ES-I3 (cell line): ENCODE results near the gene APOBEC3B.
"Not testable (repeated sequence)": the region's sequence is repeated elsewhere in the genome, so short reads cannot be mapped to it uniquely, and the experiment has no call there.

Source experiments
- H3K36me3 ChIP-seq: 2 replicates; pipeline ENCODE4 v1.6.1; 2013; ENCODE audit warnings: mild to moderate bottlenecking, low read length, control low read depth, moderate library complexity; ENCODE audit not compliant: insufficient read depth
- H3K4me1 ChIP-seq: 2 replicates; pipeline ENCODE4 v1.6.1; 2013; ENCODE audit warnings: mild to moderate bottlenecking, control low read depth, low read length; ENCODE audit not compliant: insufficient read depth
- H3K9ac ChIP-seq: 2 replicates; pipeline ENCODE4 v1.6.1; 2013; ENCODE audit warnings: low read depth, mild to moderate bottlenecking, low read length, moderate library complexity
- H3K9me3 ChIP-seq: 2 replicates; pipeline ENCODE4 v1.6.1; 2013; ENCODE audit warnings: mild to moderate bottlenecking, low read length, moderate library complexity; ENCODE audit not compliant: control insufficient read depth, insufficient read depth

APOBEC3B gene

DNA sequence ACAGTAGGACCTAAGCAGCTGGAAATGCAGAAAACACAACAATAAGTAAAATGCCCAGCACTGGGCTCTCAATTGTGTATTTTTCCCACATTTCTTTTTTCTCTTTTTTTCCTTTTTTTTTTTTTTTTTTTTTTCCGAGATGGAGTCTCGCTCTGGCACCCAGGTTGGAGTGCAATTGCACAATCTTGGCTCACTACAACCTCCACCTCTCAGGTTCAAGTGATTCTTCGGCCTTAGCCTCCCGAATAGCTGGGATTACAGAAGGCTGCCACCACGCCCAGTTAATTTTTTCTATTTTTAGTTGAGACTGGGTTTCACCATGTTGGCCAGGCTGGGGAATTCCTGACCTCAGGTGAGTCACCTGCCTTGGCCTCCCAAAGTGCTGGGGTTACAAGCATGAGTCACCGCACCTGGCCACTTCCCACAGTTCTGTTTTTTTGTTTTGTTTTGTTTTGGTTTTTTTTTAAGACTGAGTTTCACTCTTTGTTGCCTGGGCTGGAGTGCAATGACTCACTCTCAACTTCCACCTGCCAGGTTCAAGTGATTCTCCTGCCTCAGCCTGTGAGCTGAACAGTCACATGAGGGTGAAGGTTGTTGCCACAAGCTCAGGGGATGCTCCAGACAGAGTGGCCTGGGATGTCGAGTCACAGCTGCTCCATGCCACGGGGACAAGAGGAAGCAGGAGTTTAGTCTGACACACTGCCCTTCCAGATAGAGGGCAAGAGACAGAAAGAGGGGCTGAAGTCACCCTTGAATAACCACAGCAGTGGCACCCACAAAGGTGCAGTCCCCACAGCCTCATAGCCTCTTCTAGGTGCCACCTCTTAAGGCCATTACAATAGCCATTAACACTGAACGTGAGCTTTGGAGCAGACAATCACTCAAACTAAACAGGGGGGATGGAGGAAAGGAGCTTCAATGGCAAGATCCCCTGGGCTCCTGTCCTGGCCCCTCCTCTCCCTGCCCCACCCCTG lies 2.9 kb downstream of the APOBEC3B start:
- Histone ChIP-seq H3K9me3 (peaks cover 12% of the 10 kb centered on the region), H3K4me1 (peaks cover 10% of the 10 kb centered on the region; the same call in 1 of the 2 replicates)
- not testable (repeated sequence) for H3K9ac ChIP-seq, H3K36me3 ChIP-seq

DNA sequence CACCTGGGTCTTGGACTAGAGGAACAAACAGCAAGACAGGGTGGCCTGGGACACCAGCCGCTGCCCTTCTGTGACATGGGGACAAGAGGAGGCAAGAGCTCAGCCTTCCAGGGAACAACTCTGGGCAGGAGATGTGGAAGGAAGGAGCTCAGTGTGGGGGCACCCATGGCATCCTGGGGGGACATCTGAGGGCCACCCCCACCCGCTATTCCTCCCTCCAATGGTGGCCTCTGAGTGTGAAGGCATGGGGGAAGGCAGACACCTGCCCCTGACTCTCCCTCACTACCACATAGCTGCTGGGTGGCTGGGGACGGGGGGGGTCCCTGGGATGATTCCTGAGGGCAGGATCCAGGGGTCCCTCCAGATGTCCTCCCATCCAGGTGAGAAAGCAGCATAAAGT lies 4.5 kb downstream of the APOBEC3B start:
- Histone ChIP-seq H3K9ac (no peak overlapping the region), H3K4me1 (peaks cover 7% of the 10 kb centered on the region; the same call in 1 of the 2 replicates)

DNA sequence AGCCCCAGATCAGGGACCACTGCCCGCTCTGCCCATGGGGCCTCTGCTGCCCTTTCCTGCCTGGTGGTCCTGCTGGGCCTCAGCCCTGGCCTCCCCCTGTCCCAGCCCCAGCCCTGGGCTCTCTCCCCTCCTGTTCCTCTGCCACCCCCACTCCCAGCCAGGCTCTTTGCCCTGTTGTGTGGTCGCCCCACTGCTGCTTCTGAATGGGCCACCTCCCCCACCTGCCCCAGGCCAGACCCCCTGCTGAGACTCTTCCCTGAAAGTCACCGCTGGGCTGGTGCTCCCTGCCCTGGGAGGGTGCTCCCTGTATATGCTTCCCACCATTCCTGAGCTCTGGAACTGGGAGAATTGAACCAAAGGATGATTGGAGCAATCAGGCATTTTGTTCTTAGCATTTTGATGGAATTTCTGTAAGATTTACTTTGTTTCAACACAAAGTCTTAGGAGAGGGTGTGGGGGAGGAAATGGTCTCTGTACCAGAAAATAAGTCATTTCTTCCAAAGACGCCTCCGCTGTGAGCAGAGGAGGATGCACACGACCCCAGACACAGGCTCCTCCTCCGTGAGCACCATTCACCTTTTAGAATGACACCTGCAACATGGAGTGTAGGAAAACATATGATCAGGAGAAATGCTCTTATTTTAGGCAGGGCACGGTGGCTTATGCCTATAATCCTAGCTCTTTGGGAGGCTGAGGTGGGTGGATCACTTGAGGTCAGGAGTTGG lies 5.2 kb downstream of the APOBEC3B start:
- no peaks in the 10 kb centered on the region for H3K36me3 ChIP-seq
- peaks cover 6% of the 10 kb centered on the region; the same call in 1 of the 2 replicates for H3K4me1 ChIP-seq

More for the DNA sequence above, 4.5 kb downstream of the APOBEC3B start:
- H3K9me3 ChIP-seq, result peaks cover 12% of the 10 kb centered on the region
- H3K36me3 ChIP-seq, result no peaks in the 10 kb centered on the region

DNA sequence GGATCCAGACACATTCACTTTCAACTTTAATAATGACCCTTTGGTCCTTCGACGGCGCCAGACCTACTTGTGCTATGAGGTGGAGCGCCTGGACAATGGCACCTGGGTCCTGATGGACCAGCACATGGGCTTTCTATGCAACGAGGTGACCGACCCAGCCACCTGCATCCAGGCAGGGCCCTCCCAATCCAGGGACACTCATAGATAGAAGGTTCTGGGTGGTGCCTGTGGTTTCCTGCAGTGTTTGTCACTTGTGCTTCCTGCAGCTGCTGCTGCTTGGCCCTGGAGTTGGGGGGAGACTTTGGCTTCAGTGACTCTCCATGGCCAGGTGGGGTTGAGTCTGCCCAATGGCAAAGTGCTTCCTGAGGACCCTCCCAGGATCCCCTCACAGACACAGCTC lies 7.3 kb downstream of the APOBEC3B start:
- Histone ChIP-seq H3K4me1 (peaks cover 12% of the 10 kb centered on the region; the same call in 1 of the 2 replicates), H3K9me3 (no peaks in the 10 kb centered on the region; the same call in 1 of the 2 replicates), H3K36me3 (no peaks in the 10 kb centered on the region), H3K9ac (no peak overlapping the region)

More for the DNA sequence above, 5.2 kb downstream of the APOBEC3B start:
- Histone ChIP-seq H3K9ac (no peak overlapping the region), H3K9me3 (peaks cover 12% of the 10 kb centered on the region)

DNA sequence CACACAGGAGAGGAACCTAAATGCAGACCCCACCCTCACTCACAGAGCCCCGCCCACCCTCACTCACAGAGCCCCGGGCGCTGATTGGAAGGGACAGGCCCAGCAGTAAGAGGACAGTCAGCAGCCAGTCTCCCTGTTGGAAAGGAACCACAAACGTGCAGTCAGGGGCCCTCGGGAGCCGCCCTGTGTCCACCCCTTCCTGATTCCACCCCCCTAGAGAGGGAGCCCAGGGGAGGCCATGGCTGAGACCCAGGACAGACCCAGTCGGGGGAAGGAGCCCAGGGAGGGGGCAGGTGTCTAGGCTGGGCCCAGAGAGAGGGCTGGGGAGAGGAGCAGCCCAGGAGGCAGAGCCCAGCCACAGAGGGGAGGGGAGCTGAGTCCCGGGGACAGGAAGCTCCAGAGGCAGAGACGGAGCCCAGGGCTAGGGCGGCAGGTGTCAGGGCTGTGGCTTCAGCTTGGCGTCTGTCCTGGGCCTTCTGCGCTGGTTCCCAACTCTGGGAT lies 10.8 kb downstream of the APOBEC3B start:
- H3K9ac ChIP-seq, H3K36me3 ChIP-seq, H3K4me1 ChIP-seq, H3K9me3 ChIP-seq: not testable (repeated sequence)

DNA sequence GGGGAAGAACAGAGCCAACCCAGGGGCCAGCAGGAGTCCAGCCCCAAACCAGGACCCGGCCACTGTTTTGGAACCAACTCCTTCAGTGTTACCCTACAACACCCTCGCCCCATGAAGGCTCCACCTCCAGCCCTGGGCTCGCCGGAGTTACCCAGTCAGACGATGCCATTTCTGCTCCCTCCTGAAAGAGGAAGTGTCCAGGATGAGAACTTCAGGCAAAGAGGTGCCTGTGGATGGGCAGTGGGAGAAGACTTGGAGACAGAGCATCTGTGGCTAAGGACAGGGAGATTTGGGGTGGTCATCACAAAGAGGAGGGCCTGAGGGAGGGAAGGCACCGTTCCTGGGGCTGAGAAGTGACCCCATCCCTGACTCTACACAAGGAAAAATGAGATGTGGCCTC lies 14.0 kb downstream of the APOBEC3B start:
- no peaks in the 10 kb centered on the region for H3K36me3 ChIP-seq
- no peak overlapping the region for H3K9ac ChIP-seq
- H3K4me1 ChIP-seq, result peaks cover 6% of the 10 kb centered on the region; the same call in 1 of the 2 replicates
- 0 out of 2 replicates have a peak, but pooled peaks cover 2% of the 10 kb centered on the region for H3K9me3 ChIP-seq

DNA sequence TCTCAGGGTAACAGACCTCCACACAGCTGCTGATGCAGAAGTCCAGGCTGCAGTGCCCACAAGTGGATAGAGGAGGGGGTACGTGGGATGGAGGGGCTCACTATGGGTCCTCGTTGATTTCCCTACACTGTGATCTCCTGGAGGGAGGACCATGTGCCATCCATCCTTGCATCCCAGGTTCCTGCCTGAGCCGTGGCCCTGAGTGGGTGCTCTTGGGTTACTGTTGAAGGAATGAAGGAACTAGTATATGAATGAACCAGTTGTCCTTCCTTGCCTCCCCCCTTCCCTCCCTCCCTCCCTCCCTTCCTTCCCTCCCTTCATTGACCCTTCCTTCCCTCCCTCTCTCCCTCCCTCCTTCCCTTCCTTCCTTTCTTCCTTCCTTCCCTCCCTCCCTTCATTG lies 15.4 kb downstream of the APOBEC3B start:
- H3K36me3 ChIP-seq, result no peaks in the 10 kb centered on the region
- H3K9ac ChIP-seq, result no peak overlapping the region
- H3K4me1 ChIP-seq, result peaks cover 6% of the 10 kb centered on the region; the same call in 1 of the 2 replicates
- H3K9me3 ChIP-seq, result 0 out of 2 replicates have a peak, but pooled peaks cover 2% of the 10 kb centered on the region

DNA sequence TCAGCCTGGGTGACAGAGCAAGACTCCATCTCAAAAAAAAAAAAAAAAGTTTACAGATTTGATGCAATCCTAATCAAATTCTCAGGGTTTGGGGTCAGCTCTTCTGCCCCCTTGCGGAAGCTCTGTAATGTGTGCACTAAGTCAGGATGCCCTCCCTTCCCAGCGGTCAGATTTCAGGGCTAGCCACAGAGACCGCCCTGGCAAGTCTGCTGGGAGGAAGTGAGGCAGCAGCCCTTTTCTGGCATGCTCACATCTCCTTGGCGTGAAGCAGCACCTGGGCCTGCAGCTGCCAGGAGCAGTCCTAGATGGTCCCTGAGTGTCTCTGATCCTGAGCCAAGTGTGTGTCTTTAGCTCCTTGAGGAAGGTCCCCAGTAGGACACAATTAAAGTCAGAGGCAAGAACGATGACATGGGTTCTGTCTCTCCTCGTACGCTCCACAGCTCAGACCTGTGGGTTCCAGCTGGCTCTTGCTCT lies 21.1 kb downstream of the APOBEC3B start:
- Histone ChIP-seq H3K9me3 (no peaks in the 10 kb centered on the region), H3K9ac (no peak overlapping the region), H3K36me3 (no peaks in the 10 kb centered on the region), H3K4me1 (peaks cover 4% of the 10 kb centered on the region)

DNA sequence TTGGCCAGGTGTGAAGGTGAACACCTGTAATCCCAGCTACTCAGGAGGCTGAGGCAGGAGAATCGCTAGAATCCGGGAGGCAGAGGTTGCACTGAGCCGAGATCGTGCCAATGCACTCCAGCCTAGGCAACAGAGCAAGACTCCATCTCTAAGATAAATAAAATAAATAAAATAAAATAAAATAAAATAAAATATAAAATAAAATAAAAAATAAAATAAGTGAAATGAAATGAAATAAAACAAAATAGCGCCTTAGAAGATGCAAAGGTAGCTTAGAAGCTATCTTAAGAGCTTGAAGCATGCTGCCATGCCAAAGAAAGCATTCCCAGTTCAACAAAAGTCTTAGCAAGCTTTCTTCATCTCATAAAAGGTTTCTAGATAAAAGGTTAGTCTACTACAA lies 25.0 kb downstream of the APOBEC3B start:
- H3K4me1 ChIP-seq, result peaks cover 4% of the 10 kb centered on the region
- H3K9me3 ChIP-seq, result no peaks in the 10 kb centered on the region
- H3K9ac ChIP-seq, result no peak overlapping the region
- H3K36me3 ChIP-seq, result no peaks in the 10 kb centered on the region

DNA sequence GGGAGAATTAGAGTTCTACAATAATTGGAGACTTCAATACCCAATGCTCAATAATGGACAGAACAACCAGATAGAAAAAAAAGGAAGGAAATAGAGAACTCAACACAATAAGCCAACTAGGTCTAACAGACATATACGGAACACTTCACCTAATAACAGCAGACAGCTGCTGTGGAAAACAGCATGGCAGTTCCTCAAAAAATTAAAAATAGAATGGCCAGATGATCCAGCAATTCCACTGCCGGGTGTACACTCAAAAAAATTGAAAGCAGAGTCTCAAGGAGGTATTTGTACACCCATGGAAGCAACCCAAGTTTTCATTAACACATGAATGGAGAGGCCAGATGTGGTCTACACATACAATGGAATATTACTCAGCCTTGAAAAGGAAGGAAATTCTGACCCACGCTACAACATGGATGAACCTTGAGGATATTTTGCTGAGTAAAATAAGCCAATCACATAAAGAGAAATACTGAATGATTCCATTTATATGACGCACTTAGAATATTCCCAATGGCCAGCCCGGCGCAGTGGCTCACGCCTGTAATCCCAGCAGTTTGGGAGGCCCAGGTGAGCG lies 26.2 kb downstream of the APOBEC3B start:
- H3K9me3 ChIP-seq, H3K4me1 ChIP-seq, H3K36me3 ChIP-seq, H3K9ac ChIP-seq: not testable (repeated sequence)

DNA sequence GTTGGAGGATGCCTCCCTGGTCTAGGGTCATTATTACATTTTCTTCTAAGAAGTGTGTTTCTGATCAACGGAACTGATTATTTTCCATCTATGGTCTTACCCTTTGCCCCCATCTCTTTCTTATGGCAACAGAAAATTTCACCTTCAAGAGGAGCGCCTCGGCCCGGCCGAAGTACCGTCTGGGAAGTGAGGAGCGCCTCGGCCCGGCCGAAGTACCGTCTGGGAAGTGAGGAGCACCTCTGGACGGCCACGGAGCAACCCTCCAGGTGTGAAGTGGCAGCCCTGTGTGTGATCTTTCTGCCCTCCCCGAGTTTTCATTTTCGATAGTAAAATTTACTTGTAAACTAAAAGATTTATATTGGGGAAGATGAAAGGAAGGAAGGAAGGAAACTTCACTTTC lies 28.8 kb downstream of the APOBEC3B start:
- Histone ChIP-seq H3K9me3 (no peaks in the 10 kb centered on the region), H3K36me3 (no peaks in the 10 kb centered on the region), H3K9ac (no peak overlapping the region), H3K4me1 (peaks cover 14% of the 10 kb centered on the region)

DNA sequence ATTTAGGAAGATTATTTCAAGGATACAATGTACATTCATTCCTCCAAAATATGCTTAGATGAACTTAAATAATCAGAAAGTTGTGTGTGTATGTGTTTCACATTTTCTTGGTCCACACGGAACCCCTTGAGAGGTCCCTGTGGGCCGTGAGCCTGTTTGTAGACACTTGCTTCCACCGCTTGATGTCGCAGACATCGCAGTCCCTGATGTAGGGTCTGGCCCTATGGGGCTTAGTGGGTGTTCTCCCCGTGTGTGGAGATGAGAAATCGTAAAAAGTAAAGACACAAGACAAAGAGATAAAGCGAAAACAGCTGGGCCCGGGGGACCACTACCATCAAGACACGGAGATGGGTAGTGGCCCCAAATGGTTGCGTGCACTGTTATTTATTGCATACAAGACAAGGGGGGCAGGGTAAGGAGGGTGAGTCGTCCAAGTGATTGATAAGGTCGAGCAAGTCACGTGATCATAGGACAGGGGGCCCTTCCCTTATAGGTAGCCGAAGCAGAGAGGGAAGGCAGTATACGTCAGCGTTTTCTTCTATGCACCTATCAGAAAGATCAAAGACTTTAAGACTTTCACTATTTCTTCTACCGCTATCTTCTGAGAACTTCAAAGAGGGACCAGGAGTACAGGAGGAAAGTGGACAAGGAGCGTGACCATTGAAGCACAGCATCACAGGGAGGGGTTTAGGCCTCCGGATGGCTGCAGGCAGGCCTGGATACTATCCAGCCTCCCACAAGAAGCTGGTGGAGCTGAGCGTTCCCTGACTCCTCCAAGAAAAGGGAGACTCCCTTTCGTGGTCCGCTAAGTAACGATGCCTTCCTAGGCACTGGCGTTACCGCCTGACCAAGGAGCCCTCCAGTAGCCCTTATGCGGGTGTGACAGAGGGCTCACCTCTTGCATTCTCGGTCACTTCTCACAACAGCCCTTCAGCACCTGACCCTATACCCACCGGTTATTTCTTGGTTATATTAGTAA lies 30.7 kb downstream of the APOBEC3B start:
- no peaks in the 10 kb centered on the region for H3K36me3 ChIP-seq
- H3K9me3 ChIP-seq, result no peaks in the 10 kb centered on the region
- no peak overlapping the region for H3K9ac ChIP-seq
- H3K4me1 ChIP-seq, result peaks cover 14% of the 10 kb centered on the region

DNA sequence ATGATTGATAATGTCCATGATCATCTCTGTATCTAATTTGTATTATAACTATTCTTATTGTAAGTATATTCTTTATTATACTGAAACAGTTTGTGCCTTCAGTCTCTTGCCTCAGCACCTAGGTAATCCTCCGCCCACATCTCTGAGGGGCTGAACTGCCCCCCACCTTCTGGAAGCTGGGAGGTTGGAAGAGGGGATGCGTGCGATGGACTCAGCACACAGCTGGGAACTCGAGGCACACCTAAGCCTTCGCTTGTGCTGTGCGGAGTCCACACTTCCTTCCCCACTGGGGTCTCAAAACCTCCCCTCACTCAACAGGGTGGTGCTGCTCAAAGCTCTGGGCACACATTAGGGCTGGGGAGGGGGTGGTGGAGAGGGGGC lies 31.4 kb downstream of the APOBEC3B start:
- not testable (repeated sequence) for H3K36me3 ChIP-seq, H3K9ac ChIP-seq, H3K9me3 ChIP-seq
- H3K4me1 ChIP-seq, result peaks cover 14% of the 10 kb centered on the region
